NT2/D1 (cell line): ENCODE measurements around the gene INPP1.

Source experiments
- DNase-seq: peaks from one replicate; pipeline ENCODE4 v3.0.0-alpha.2; 2011; ENCODE audit warnings: low read depth, low spot score
- H3K27me3 ChIP-seq: 2 replicates; pipeline ENCODE4 v1.6.0; 2011; ENCODE audit warnings: mild to moderate bottlenecking; ENCODE audit not compliant: insufficient read length, insufficient read depth
- H3K36me3 ChIP-seq: 2 replicates; pipeline ENCODE4 v1.6.1; 2011; ENCODE audit warnings: mild to moderate bottlenecking, low read length, mixed read lengths; ENCODE audit not compliant: insufficient read depth, insufficient read length
- H3K4me1 ChIP-seq: 2 replicates; pipeline ENCODE4 v1.5.1; 2011; ENCODE audit not compliant: insufficient read depth, insufficient read length
- H3K4me3 ChIP-seq: 2 replicates; pipeline ENCODE4 v1.5.1; 2011; ENCODE audit warnings: low read depth; ENCODE audit not compliant: insufficient read length
- H3K9ac ChIP-seq: 2 replicates; pipeline ENCODE4 v1.6.0; 2011; ENCODE audit warnings: low read depth; ENCODE audit not compliant: insufficient read length
- H3K9me3 ChIP-seq: 2 replicates; pipeline ENCODE4 v1.5.1; 2011; ENCODE audit warnings: mild to moderate bottlenecking, low read length; ENCODE audit not compliant: insufficient read depth
- SUZ12 ChIP-seq: IDR thresholded peaks from 2 replicates; pipeline ENCODE4 v1.6.1; 2011; ENCODE audit not compliant: insufficient read length, insufficient read depth; ENCODE audit errors: extremely low read depth
- YY1 ChIP-seq: IDR thresholded peaks from 2 replicates; pipeline ENCODE4 v1.6.1; 2011; ENCODE audit not compliant: insufficient read length, insufficient read depth
- ZNF274 ChIP-seq: IDR thresholded peaks from 2 replicates; pipeline ENCODE4 v1.6.1; 2011; ENCODE audit warnings: mild to moderate bottlenecking, low read depth, low read length

Gene INPP1

GRCh38 chr2:190365499-190366204 is 22.3 kb downstream of the INPP1 start:
- TF ChIP-seq SUZ12 (no peak), YY1 (no peak), ZNF274 (no peak)
- no peak for DNase-seq
- H3K36me3 ChIP-seq: peaks cover 5% of the 10 kb centered on the region

GRCh38 chr2:190366248-190366753 is 22.9 kb downstream of the INPP1 start:
- no peak overlapping the region for H3K9ac ChIP-seq
- no peak for DNase-seq
- no peaks in the 10 kb centered on the region for H3K4me1 ChIP-seq
- H3K27me3 ChIP-seq: no peaks in the 10 kb centered on the region
- no peak for TF ChIP-seq SUZ12
- no peak for TF ChIP-seq YY1
- TF ChIP-seq ZNF274: no peak
- no peak overlapping the region for H3K4me3 ChIP-seq
- peaks cover 10% of the 10 kb centered on the region for H3K36me3 ChIP-seq
- H3K9me3 ChIP-seq: no peaks in the 10 kb centered on the region

More at GRCh38 chr2:190365499-190366204, 22.3 kb downstream of the INPP1 start:
- H3K27me3 ChIP-seq: no peaks in the 10 kb centered on the region
- H3K4me3 ChIP-seq: no peak overlapping the region
- no peak overlapping the region for H3K9ac ChIP-seq
- H3K9me3 ChIP-seq: no peaks in the 10 kb centered on the region
- no peaks in the 10 kb centered on the region for H3K4me1 ChIP-seq

- DNase-seq: no peak
- no peak overlapping the region for H3K9ac ChIP-seq
- H3K9me3 ChIP-seq: no peaks in the 10 kb centered on the region
- no peak overlapping the region for H3K4me3 ChIP-seq
- no peak for TF ChIP-seq YY1
- TF ChIP-seq ZNF274: no peak
- no peak for TF ChIP-seq SUZ12
- no peaks in the 10 kb centered on the region for H3K27me3 ChIP-seq
- peaks cover 10% of the 10 kb centered on the region for H3K36me3 ChIP-seq
- no peaks in the 10 kb centered on the region for H3K4me1 ChIP-seq
Measured at GRCh38 chr2:190367091-190367490, 23.7 kb downstream of the INPP1 start.

GRCh38 chr2:190369635-190370034 is 26.2 kb downstream of the INPP1 start:
- Histone ChIP-seq H3K9me3 (no peaks in the 10 kb centered on the region), H3K4me3 (no peak overlapping the region), H3K9ac (no peak overlapping the region), H3K27me3 (no peaks in the 10 kb centered on the region), H3K4me1 (no peaks in the 10 kb centered on the region), H3K36me3 (peaks cover 10% of the 10 kb centered on the region)
- DNase-seq: no peak
- TF ChIP-seq ZNF274 (no peak), SUZ12 (no peak)

GRCh38 chr2:190376083-190376482 is 32.7 kb downstream of the INPP1 start:
- DNase-seq: no peak
- no peak for TF ChIP-seq YY1
- no peak for TF ChIP-seq SUZ12
- TF ChIP-seq ZNF274: no peak
- Histone ChIP-seq H3K9me3 (no peaks in the 10 kb centered on the region), H3K4me3 (no peak overlapping the region), H3K4me1 (no peaks in the 10 kb centered on the region), H3K27me3 (no peaks in the 10 kb centered on the region), H3K9ac (no peak overlapping the region), H3K36me3 (peaks cover under 1% of the 10 kb centered on the region)

- Histone ChIP-seq H3K9ac (no peak overlapping the region), H3K9me3 (no peaks in the 10 kb centered on the region), H3K4me1 (no peaks in the 10 kb centered on the region), H3K36me3 (no peaks in the 10 kb centered on the region), H3K4me3 (no peak overlapping the region), H3K27me3 (no peaks in the 10 kb centered on the region)
- no peak for DNase-seq
- no peak for TF ChIP-seq ZNF274
- no peak for TF ChIP-seq YY1
- no peak for TF ChIP-seq SUZ12
Measured at GRCh38 chr2:190376591-190377245, 33.3 kb downstream of the INPP1 start.

GRCh38 chr2:190378880-190379237 is 35.5 kb downstream of the INPP1 start:
- no peak overlapping the region for H3K9ac ChIP-seq
- H3K9me3 ChIP-seq: no peaks in the 10 kb centered on the region
- H3K4me3 ChIP-seq: no peak overlapping the region
- no peak for DNase-seq
- TF ChIP-seq ZNF274: no peak
- TF ChIP-seq YY1: no peak
- TF ChIP-seq SUZ12: no peak
- no peaks in the 10 kb centered on the region for H3K4me1 ChIP-seq
- no peaks in the 10 kb centered on the region for H3K27me3 ChIP-seq
- H3K36me3 ChIP-seq: no peaks in the 10 kb centered on the region
